GM12878 (cell line): ENCODE measurements around the gene ELL2. TPM values are rescaled to one million over a fixed set of nuclear protein-coding genes. Genes with fewer than 3 reads are reported as not detected.

ENCODE experiments used
- ATAC-seq: fragments of 200-7000 bp; cut with Tn5 transposase; 3 replicates; pipeline ENCODE4 v1.9.1; 2020; ENCODE audit warnings: mild to moderate bottlenecking, moderate library complexity
- BruUV-seq: library from RNA; stranded (reverse); fragments of 400-500 nt; replicated peaks from 2 replicates; lab custom pipeline; 2021; lab: Mats Ljungman, UMichigan
- CTCF ChIA-PET: fragments of 300-600 bp; sonication (Branson Sonifier 250); formaldehyde crosslinking; extraction: SDS; loops from one replicate; lab custom pipeline; 2021; ENCODE audit warnings: inconsistent platforms; lab: Yijun Ruan, JAX
- POLR2A ChIA-PET: fragments of 350-600 bp; formaldehyde crosslinking; extraction: SDS; loops from one replicate; lab custom pipeline; 2021; ENCODE audit warnings: inconsistent platforms; lab: Charles Lee
- RAD21 ChIA-PET: fragments of 300-600 bp; sonication (Branson Sonifier 250); formaldehyde crosslinking; loops from one replicate; lab custom pipeline; 2023; ENCODE audit warnings: antibody characterized with exemption; ENCODE audit not compliant: unreplicated experiment; lab: Charles Lee
- SMC1A ChIA-PET: fragments of 300-600 bp; sonication (Branson Sonifier 250); formaldehyde crosslinking; loops from one replicate; lab custom pipeline; 2023; ENCODE audit not compliant: unreplicated experiment, uncharacterized antibody; lab: Charles Lee
- DNase-seq: peaks from one replicate; pipeline ENCODE4 v3.0.0-alpha.2; 2011; ENCODE audit warnings: low read depth, low spot score
- FAIRE-seq: peaks from 3 replicates; lab custom pipeline; 2011; peaks lifted over from hg19 to GRCh38; lab: Jason Lieb, UNC
- H2AFZ ChIP-seq: 2 replicates; pipeline ENCODE4 v1.6.0; 2011; ENCODE audit warnings: low read depth, low read length, control low read depth; ENCODE audit not compliant: control insufficient read depth
- H3K27ac ChIP-seq: 2 replicates; pipeline ENCODE4 v1.5.1; 2011; ENCODE audit warnings: control low read depth; ENCODE audit not compliant: control insufficient read depth, insufficient read depth
- H3K27me3 ChIP-seq, 2 experiments: replicated peaks in 1 of 2; 2 replicates each; pipeline versions ENCODE4 v1.6.0 to v1.6.1; 2011; ENCODE audit warnings: low read length in 1 of 2; ENCODE audit not compliant: control insufficient read depth in 2 of 2, insufficient read depth in 2 of 2
- H3K36me3 ChIP-seq, 2 experiments: 2 replicates each; pipeline ENCODE4 v1.5.1; 2011; ENCODE audit warnings: low read length in 1 of 2; ENCODE audit not compliant: control insufficient read depth in 2 of 2, insufficient read depth in 2 of 2
- H3K4me1 ChIP-seq: 2 replicates; pipeline ENCODE4 v1.6.1; 2011; ENCODE audit warnings: mild to moderate bottlenecking, low read length, moderate library complexity, mixed read lengths; ENCODE audit not compliant: control insufficient read depth, insufficient read depth
- H3K4me2 ChIP-seq: 2 replicates; pipeline ENCODE4 v1.6.0; 2011; ENCODE audit warnings: control low read depth; ENCODE audit not compliant: control insufficient read depth, insufficient read depth
- H3K4me3 ChIP-seq: fragments of 200-600 bp; sonication (generic); 2 replicates; pipeline ENCODE4 v1.5.1; 2016
- H3K79me2 ChIP-seq: 2 replicates; pipeline ENCODE4 v1.6.0; 2011; ENCODE audit warnings: low read length; ENCODE audit not compliant: control insufficient read depth, insufficient read depth
- H3K9ac ChIP-seq: 2 replicates; pipeline ENCODE4 v1.8.0; 2011; ENCODE audit warnings: low read length, control low read depth, mixed read lengths; ENCODE audit not compliant: control insufficient read depth, insufficient read depth
- H3K9me3 ChIP-seq: replicated peaks from 3 replicates; pipeline ENCODE4 v1.5.1; 2011; ENCODE audit warnings: mild to moderate bottlenecking, low read length; ENCODE audit not compliant: control insufficient read depth, insufficient read depth
- H4K20me1 ChIP-seq: 2 replicates; pipeline ENCODE4 v1.6.0; 2011; ENCODE audit not compliant: control insufficient read depth, insufficient read depth
- CBX3 ChIP-seq: fragments of 200-600 bp; sonication (generic); IDR thresholded peaks from 2 replicates; pipeline ENCODE4 v1.6.1; 2016; ENCODE audit warnings: low read depth, borderline replicate concordance
- FOXM1 ChIP-seq: IDR thresholded peaks from 2 replicates; pipeline ENCODE4 v1.6.1; 2012; ENCODE audit warnings: low read depth, mild to moderate bottlenecking, inconsistent platforms, low read length, moderate library complexity
- HDAC6 ChIP-seq: fragments of 200-600 bp; sonication (generic); IDR thresholded peaks from one replicate; pipeline ENCODE4 v1.8.0; 2017; ENCODE audit warnings: antibody characterized with exemption; ENCODE audit not compliant: unreplicated experiment
- JUNB ChIP-seq: IDR thresholded peaks from 2 replicates; pipeline ENCODE4 v1.6.1; 2016; ENCODE audit warnings: antibody characterized with exemption, mild to moderate bottlenecking
- LARP7 ChIP-seq: fragments of 450-650 bp; IDR thresholded peaks from 2 replicates; pipeline ENCODE4 v1.6.1; 2017; ENCODE audit warnings: mild to moderate bottlenecking
- MEF2A ChIP-seq: IDR thresholded peaks from 2 replicates; pipeline ENCODE4 v1.6.1; 2011; ENCODE audit warnings: low read depth, mild to moderate bottlenecking, low read length, moderate library complexity; ENCODE audit not compliant: insufficient read depth
- MLLT1 ChIP-seq: fragments of 450-650 bp; IDR thresholded peaks from 2 replicates; pipeline ENCODE4 v1.6.1; 2016; ENCODE audit warnings: mild to moderate bottlenecking
- NFXL1 ChIP-seq: fragments of 450-650 bp; IDR thresholded peaks from 2 replicates; pipeline ENCODE4 v1.6.1; 2017; ENCODE audit warnings: antibody characterized with exemption, mild to moderate bottlenecking, borderline replicate concordance
- POU2F2 ChIP-seq: IDR thresholded peaks from 3 replicates; pipeline ENCODE4 v1.6.1; 2011; ENCODE audit warnings: low read depth, mild to moderate bottlenecking, low read length, borderline replicate concordance
- REST ChIP-seq: IDR thresholded peaks from 2 replicates; pipeline ENCODE4 v1.6.1; 2012; ENCODE audit warnings: mild to moderate bottlenecking, low read depth, low read length
- SMAD1 ChIP-seq: fragments of 450-650 bp; IDR thresholded peaks from 2 replicates; pipeline ENCODE4 v1.6.1; 2018; ENCODE audit warnings: mild to moderate bottlenecking, low read depth; ENCODE audit not compliant: partially characterized antibody
- SUPT20H ChIP-seq: IDR thresholded peaks from 2 replicates; pipeline ENCODE4 v1.6.1; 2011; ENCODE audit warnings: low read depth, mild to moderate bottlenecking, low read length, moderate library complexity, borderline replicate concordance; ENCODE audit not compliant: control insufficient read depth
- ZSCAN29 ChIP-seq: fragments of 450-650 bp; IDR thresholded peaks from 2 replicates; pipeline ENCODE4 v1.6.1; 2017; ENCODE audit warnings: mild to moderate bottlenecking, moderate library complexity
- WGBS: methylation state at CpG from one replicate; pipeline ENCODE4 v1.1.6; 2016; ENCODE audit warnings: low lambda C conversion rate; ENCODE audit not compliant: insufficient replicate concordance, insufficient coverage; ENCODE audit errors: missing lambda C conversion rate; 5-methylcytosine and 5-hydroxymethylcytosine counted together
- in situ Hi-C: fragments of 300-500 bp; cut with MboI; formaldehyde crosslinking; loops from 9 replicates; pipeline ENCODE4 v1.14.3; 2018; ENCODE audit warnings: mixed read lengths
- intact Hi-C: fragments of 100-400 bp; cut with micrococcal nuclease; formaldehyde crosslinking; loops from one replicate; pipeline ENCODE4 v1.14.2; 2022; ENCODE audit not compliant: unreplicated experiment
- polyA plus RNA-seq, 11 experiments: library from polyadenylated mRNA; depleted of rRNA in 4 of 11; unstranded in 6 of 11; stranded (reverse) in 5 of 11; fragments of >200 nt; fragmentation: Nextera tagmentation in 4 of 11; fragmentation: Illumina TruSeq in 1 of 11; extraction: Ambion mirVana in 4 of 11; extraction: Trizol in 1 of 11; gene quantifications; 1 replicate in 1 of 11; 2 replicates in 10 of 11; pipeline versions ENCODE4 v1.2.1 to v1.2.3, GENCODE V29; 2011 to 2016; ENCODE audit warnings: inconsistent platforms in 2 of 11, missing spikeins in 2 of 11, low read depth in 1 of 11
- total RNA-seq, 4 experiments: library from RNA; depleted of rRNA in 3 of 4; stranded (reverse); fragments of >200 nt in 3 of 4; fragmentation: Illumina TruSeq in 1 of 4; extraction: Trizol in 1 of 4; gene quantifications; 2 replicates each; pipeline versions ENCODE4 v1.2.1 to v1.2.3, GENCODE V29; 2013 to 2021

Gene ELL2
- total and polyA plus RNA-seq, 10 of the 15 experiments (the other 5 are each of a cell fraction or from before 2014, with no cell fraction given) = 24.2 to 91.4 (median 57.4) TPM

DNA sequence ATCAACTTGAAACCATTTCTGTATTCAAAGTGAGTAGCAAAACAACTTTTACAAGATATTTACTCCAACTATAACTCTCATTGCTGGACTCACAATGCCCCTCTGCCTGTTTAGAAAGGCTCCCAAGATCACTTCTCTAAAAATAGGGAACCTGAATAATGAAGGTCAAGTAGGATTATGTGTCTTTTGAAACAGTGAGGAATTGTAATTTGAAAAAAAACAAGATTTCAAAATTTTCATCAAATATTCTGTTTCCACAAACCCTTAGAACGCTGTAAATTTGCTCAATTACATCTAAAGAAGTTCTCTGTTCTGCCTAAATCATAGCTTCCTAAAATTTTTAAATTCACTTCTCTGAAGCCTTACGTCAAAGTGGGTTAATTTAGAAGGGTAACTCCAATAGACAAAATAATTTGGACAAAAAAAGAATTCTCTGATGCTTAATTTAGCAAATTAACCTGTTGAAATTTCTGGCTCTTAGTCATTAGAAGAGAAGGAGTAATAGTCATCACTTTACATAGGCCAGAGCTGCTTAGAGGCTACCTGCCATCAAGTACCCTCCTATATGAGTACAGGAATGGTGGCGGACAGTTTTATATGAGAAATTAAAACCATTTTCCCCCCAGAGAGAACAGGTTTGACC, 4.0 kb downstream of the ELL2 start:
- FAIRE-seq = no peak
- H3K9ac ChIP-seq = 0 out of 2 replicates have a peak overlapping the region, but pooled peaks have one; percentile 24
- POLR2A ChIA-PET = interaction anchor here (0.5 to 4.1 kb wide), 17 partner anchors 7 to 738 kb away, joined by 3 to 20 read pairs (median 4); no protein-coding TSS in a partner anchor
- H3K36me3 ChIP-seq = peaks cover 0 to 6% of the 10 kb centered on the region in 2 experiments; a peak in 1 of 4 replicates
- peak overlapping the region; percentile 86 for H3K4me3 ChIP-seq
- no peak for DNase-seq
- ATAC-seq = no peak
- TF ChIP-seq SUPT20H (no peak), ZSCAN29 (no peak), MEF2A (peak; percentile 61; the same call in 1 of the 2 replicates), LARP7 (no peak), NFXL1 (no peak), JUNB (peak; percentile 52), HDAC6 (no peak), SMAD1 (no peak), FOXM1 (peak; percentile 30; the same call in 1 of the 2 replicates), MLLT1 (no peak), REST (no peak), CBX3 (no peak), POU2F2 (no peak)
- TF ChIP-seq, all 136 proteins: peak for 3
- 0 out of 2 replicates have a peak, but pooled peaks cover 3% of the 10 kb centered on the region for H3K4me1 ChIP-seq
- 0 out of 2 replicates have a peak overlapping the region, but pooled peaks have one; percentile 15 for H3K27ac ChIP-seq
- intact Hi-C loops (loop anchor here (10.0 kb wide), 1 partner anchor 313 kb away; the partner anchor contains the start of gene RFESD), in situ Hi-C loops (loop anchor here (5.0 kb wide), 1 partner anchor 95 kb away; no protein-coding TSS in a partner anchor)
- H4K20me1 ChIP-seq = no peaks in the 10 kb centered on the region
- no peaks in the 10 kb centered on the region for H3K27me3 ChIP-seq
- H2AFZ ChIP-seq = no peak overlapping the region
- ChIA-PET RAD21 (interaction anchor here (0.8 to 7.6 kb wide), 21 partner anchors 9 to 378 kb away, joined by 3 to 63 read pairs (median 13); no protein-coding TSS in a partner anchor), CTCF (interaction anchor here (0.7 to 8.9 kb wide), 21 partner anchors 9 to 379 kb away, joined by 3 to 61 read pairs (median 5); no protein-coding TSS in a partner anchor), SMC1A (interaction anchor here (0.6 to 7.1 kb wide), 26 partner anchors 9 to 379 kb away, joined by 3 to 71 read pairs (median 15); no protein-coding TSS in a partner anchor)
- BruUV-seq = no TSS peak
- peaks cover 86% of the 10 kb centered on the region for H3K79me2 ChIP-seq
- 19% methylated on average over 3 of the region's 3 CpGs for whole genome bisulfite sequencing
- no peaks in the 10 kb centered on the region; the same call in 2 of the 3 replicates for H3K9me3 ChIP-seq
- peak overlapping the region; percentile 90 for H3K4me2 ChIP-seq
